Activated gamma-delta T cell treated with Interleukin-2 at 50 U/mL for 16 hours (primary cell): ENCODE measurements around the gene TBL1X.
"Not testable (repeated sequence)": the region's sequence is repeated elsewhere in the genome, so short reads cannot be mapped to it uniquely, and the experiment has no call there.

Experiments
- DNase-seq: peaks from one replicate; pipeline ENCODE4 v3.0.0-alpha.2; 2020

Gene TBL1X

GRCh38 chrX:9500584-9500983, 35.7 kb downstream of the TBL1X start:
- no peak for DNase-seq

- DNase-seq = no peak
These were observed 36.5 kb downstream of the TBL1X start for GRCh38 chrX:9501362-9501761.

GRCh38 chrX:9503261-9503660, 38.4 kb downstream of the TBL1X start:
- DNase-seq = no peak

- DNase-seq = no peak
These were observed 45.5 kb downstream of the TBL1X start for GRCh38 chrX:9510366-9510765.

- DNase-seq = no peak
These were observed 46.1 kb downstream of the TBL1X start for GRCh38 chrX:9510980-9511379.

GRCh38 chrX:9515489-9515888, 50.6 kb downstream of the TBL1X start:
- no peak for DNase-seq

GRCh38 chrX:9515973-9516538, 51.2 kb downstream of the TBL1X start:
- DNase-seq = no peak

GRCh38 chrX:9516635-9517034, 51.8 kb downstream of the TBL1X start:
- no peak for DNase-seq

GRCh38 chrX:9518051-9518450, 53.2 kb downstream of the TBL1X start:
- DNase-seq = no peak

- no peak for DNase-seq
These were observed 54.0 kb downstream of the TBL1X start for GRCh38 chrX:9518889-9519288.

GRCh38 chrX:9519546-9520216, 54.8 kb downstream of the TBL1X start:
- DNase-seq = no peak

- no peak for DNase-seq
These were observed 55.3 kb downstream of the TBL1X start for GRCh38 chrX:9520217-9520590.

GRCh38 chrX:9522378-9523155, 57.7 kb downstream of the TBL1X start:
- DNase-seq = no peak

- DNase-seq = no peak
These were observed 60.8 kb downstream of the TBL1X start for GRCh38 chrX:9525511-9526248.

GRCh38 chrX:9526965-9527364, 62.1 kb downstream of the TBL1X start:
- DNase-seq = no peak

- DNase-seq = no peak
These were observed 63.6 kb downstream of the TBL1X start for GRCh38 chrX:9528498-9528897.

GRCh38 chrX:9529223-9529622, 64.4 kb downstream of the TBL1X start:
- no peak for DNase-seq

GRCh38 chrX:9530848-9531274, 66.0 kb downstream of the TBL1X start:
- peak; percentile 41 for DNase-seq

- DNase-seq = no peak
These were observed 67.5 kb downstream of the TBL1X start for GRCh38 chrX:9532349-9532748.

GRCh38 chrX:9533611-9534010, 68.8 kb downstream of the TBL1X start:
- DNase-seq = no peak

GRCh38 chrX:9534686-9535085, 69.8 kb downstream of the TBL1X start:
- DNase-seq = no peak

- no peak for DNase-seq
These were observed 70.2 kb downstream of the TBL1X start for GRCh38 chrX:9535101-9535500.

GRCh38 chrX:9536156-9536555, 71.3 kb downstream of the TBL1X start:
- DNase-seq = not testable (repeated sequence)

GRCh38 chrX:9537781-9538180, 72.9 kb downstream of the TBL1X start:
- DNase-seq = no peak
